DND-41 (cell line): ENCODE measurements around the gene CCDC102A.
A peak's percentile ranks its signal among the peaks of the same experiment; 100 is the strongest.

Experiments
- EZH2 ChIP-seq: IDR thresholded peaks from 3 replicates; pipeline ENCODE4 v1.6.1; 2012; ENCODE audit warnings: borderline replicate concordance, low read depth, mild to moderate bottlenecking, moderate library complexity, low read length, inconsistent platforms; ENCODE audit not compliant: severe bottlenecking
- TF ChIP-seq, protein P1 (sequence below): IDR thresholded peaks from 2 replicates; pipeline ENCODE4 v1.5.1; 2012; ENCODE audit warnings: borderline replicate concordance, low read length, moderate library complexity, mild to moderate bottlenecking; ENCODE audit not compliant: poor library complexity, severe bottlenecking; ENCODE audit errors: extremely low read depth

DNA sequence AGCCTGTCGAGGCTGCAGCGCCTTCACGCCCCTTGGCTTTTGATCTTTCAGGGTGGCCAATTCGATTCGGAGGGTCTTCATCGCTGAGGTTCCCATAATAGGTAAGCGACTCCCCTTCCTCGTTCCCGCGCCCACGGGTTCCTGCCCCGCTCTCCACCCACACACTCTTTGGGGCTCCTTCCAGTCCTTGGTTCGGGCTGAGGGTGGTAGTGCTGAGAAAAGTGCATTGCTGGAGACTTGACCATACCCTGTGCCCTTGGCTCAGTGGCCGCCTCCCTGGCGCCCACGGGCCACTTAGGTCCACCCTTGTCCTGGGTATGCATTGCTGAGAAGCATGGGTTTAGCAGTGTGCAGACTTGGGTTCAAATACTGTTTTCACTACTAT is 73.4 kb downstream of the CCDC102A start:
- TF ChIP-seq, protein P1, sequence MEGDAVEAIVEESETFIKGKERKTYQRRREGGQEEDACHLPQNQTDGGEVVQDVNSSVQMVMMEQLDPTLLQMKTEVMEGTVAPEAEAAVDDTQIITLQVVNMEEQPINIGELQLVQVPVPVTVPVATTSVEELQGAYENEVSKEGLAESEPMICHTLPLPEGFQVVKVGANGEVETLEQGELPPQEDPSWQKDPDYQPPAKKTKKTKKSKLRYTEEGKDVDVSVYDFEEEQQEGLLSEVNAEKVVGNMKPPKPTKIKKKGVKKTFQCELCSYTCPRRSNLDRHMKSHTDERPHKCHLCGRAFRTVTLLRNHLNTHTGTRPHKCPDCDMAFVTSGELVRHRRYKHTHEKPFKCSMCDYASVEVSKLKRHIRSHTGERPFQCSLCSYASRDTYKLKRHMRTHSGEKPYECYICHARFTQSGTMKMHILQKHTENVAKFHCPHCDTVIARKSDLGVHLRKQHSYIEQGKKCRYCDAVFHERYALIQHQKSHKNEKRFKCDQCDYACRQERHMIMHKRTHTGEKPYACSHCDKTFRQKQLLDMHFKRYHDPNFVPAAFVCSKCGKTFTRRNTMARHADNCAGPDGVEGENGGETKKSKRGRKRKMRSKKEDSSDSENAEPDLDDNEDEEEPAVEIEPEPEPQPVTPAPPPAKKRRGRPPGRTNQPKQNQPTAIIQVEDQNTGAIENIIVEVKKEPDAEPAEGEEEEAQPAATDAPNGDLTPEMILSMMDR, result peak; percentile 8
- TF ChIP-seq EZH2, result no peak
